ENCODE results near the gene ICOSLG. TPM values are rescaled to one million over a fixed set of nuclear protein-coding genes. Genes with fewer than 3 reads are reported as not detected.
"Not testable (repeated sequence)": the region's sequence is repeated elsewhere in the genome, so short reads cannot be mapped to it uniquely, and the experiment has no call there.

The ICOSLG gene
- polyA plus RNA-seq, 3 donors, result 0.56 to 2.4 (median 1.1) TPM

- WGBS, 3 donors, result 30% methylated on average over 15 of the region's 22 CpGs; no CpG with 5 or more reads in 2 of the 3 donors
- H3K27ac ChIP-seq (ENCODE audit: low read depth, low read length), result not testable (repeated sequence)
Measured at GRCh38 chr21:44196212-44197155, 44.3 kb downstream of the ICOSLG start.

- 47% methylated on average over 3 of the region's 9 CpGs; no CpG with 5 or more reads in 2 of the 3 donors for WGBS, 3 donors
- not testable (repeated sequence) for H3K27ac ChIP-seq (ENCODE audit: low read depth, low read length)
Measured at GRCh38 chr21:44194888-44195287, 45.9 kb downstream of the ICOSLG start.

DNA sequence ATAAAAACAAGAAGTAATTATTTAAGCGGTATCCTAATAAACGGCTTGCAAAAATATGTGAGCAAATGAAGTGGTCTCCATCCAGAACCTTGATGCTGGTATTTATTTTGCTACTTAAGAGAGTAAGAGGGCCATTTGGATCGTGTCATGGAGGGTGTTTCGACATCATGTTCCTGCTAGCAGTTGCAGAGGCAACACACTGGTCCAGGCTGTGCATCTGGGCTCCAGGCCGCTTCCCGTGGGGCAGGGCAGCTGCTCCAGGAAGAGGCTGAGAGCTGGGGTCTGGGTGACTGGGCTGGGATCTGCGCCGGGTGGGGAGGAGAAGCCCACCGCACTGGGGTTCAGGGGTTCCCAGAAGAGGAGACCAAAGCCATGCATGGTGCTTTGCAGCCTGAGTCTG, 46.3 kb downstream of the ICOSLG start:
- no CpG with 5 or more reads among the region's 9 CpGs for WGBS, 3 donors
- not testable (repeated sequence) for H3K27ac ChIP-seq (ENCODE audit: low read depth, low read length)

GRCh38 chr21:44193108-44193507, 47.6 kb downstream of the ICOSLG start:
- WGBS, 3 donors, result 71 to 100% methylated on average over 1 of the region's 5 CpGs; no CpG with 5 or more reads in 1 of the 3 donors
- H3K27ac ChIP-seq (ENCODE audit: low read depth, low read length), result not testable (repeated sequence)

DNA sequence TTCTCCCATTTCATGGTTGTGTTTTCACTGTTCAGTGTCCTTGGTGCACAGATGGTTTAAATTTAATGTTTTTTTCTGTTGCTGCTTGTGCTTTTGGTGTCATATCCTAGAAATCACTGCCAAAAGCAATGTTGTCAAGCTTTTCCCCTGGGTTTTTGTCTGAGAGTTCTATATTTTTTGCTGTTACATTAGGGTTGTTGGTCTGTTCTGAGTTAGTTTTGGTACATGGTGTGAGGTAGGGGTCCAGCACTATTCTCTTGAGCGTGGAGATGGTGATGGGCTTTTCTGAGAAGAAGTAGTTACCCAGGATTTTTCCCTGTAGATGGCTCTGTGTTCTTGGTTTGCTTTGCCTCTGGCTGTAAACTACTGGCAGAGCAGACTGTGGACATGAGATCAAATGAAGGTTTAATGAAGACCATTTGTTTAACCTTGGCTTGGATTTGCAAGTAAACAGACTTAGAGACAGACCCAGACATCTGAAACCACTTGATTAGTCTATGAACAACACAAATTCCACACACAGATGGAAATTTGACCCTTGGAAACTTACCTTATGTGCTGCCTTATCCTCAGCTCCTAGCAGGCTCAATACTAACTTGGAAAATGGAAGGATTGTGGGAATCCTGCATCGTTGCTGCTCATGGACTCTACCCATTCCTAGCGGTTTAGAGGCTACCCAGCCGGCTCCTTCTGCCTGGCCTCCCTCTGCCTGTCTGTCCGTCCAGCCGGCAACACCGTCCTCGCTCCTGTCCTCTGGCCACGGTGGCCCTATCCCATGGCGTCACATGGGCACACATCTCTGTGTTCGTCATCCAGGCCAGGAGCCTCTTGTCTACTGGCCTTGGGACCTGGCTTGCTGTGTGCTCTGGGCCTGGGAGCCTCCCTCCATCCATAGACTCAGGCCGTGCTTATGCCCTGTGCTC, 50.1 kb downstream of the ICOSLG start:
- H3K27ac ChIP-seq (ENCODE audit: low read depth, low read length), result not testable (repeated sequence)
- WGBS, 3 donors, result 69 to 90% (median 89%) methylated on average over 2 to 12 of the region's 12 CpGs

GRCh38 chr21:44184862-44185261, 55.9 kb downstream of the ICOSLG start:
- WGBS, 3 donors, result no CpG with 5 or more reads among the region's 7 CpGs
- not testable (repeated sequence) for H3K27ac ChIP-seq (ENCODE audit: low read depth, low read length)

DNA sequence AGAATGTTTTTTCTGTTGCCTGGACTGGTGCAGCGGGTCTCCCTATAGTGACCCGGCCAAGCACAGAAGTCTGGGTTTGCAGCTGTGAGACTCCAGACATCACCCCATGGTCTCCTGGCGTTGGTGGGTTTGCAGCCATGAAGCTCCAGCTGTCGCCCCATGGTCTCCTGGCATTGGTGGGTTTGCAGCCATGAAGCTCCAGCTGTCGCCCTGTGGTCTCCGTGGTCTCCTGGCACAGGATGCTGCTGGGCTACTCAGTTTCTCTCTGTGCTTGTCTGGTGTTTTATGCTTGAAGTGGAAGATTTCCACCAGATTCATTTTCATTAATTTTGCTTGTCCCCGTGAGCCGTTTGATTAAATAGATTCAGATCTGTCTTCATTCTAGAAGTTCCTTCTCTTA, 58.5 kb downstream of the ICOSLG start:
- not testable (repeated sequence) for H3K27ac ChIP-seq (ENCODE audit: low read depth, low read length)
- WGBS, 3 donors, result no CpG with 5 or more reads among the region's 8 CpGs

- not testable (repeated sequence) for H3K27ac ChIP-seq (ENCODE audit: low read depth, low read length)
- no CpG with 5 or more reads among the region's 4 CpGs for WGBS, 3 donors
Measured at GRCh38 chr21:44181506-44181905, 59.2 kb downstream of the ICOSLG start.

GRCh38 chr21:44176127-44176526, 64.6 kb downstream of the ICOSLG start:
- H3K27ac ChIP-seq (ENCODE audit: low read depth, low read length), result not testable (repeated sequence)
- 0 to 60% methylated on average over 1 to 2 of the region's 14 CpGs; no CpG with 5 or more reads in 1 of the 3 donors for WGBS, 3 donors

DNA sequence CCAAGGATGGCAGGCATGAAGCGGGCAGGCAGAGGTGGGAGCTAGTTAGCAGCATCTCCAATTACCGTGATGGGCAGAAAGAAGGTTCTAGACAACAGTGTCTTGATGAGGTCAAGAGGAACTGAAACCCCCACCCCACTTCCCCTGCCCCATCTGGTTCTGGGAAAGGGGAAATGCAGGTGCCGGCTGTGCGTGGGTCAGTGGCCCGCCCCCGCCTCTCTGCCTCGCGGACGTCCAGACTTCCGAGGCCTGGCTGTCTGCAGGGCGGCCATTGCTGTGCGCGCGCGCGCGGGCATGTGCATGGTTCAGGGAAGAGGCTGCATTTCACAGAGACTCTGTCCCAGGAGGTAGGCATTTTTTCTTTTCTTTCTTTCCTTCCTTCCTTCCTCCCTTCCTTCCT, 65.6 kb downstream of the ICOSLG start:
- WGBS, 3 donors, result 90% methylated on average over 2 of the region's 17 CpGs; no CpG with 5 or more reads in 2 of the 3 donors
- not testable (repeated sequence) for H3K27ac ChIP-seq (ENCODE audit: low read depth, low read length)

Other genes starting within 250 kb of the ICOSLG start
- gene TRAPPC10, start 228.6 kb downstream of the ICOSLG start, polyA plus RNA-seq, result 10 to 100 TPM in 2 of 3 donors, 1 to 10 TPM in 1; 5.1 to 15.7 (median 10.9) TPM
- 1 to 10 TPM; 5.0 to 5.4 (median 5.2) TPM for gene PWP2, start 133.5 kb downstream of the ICOSLG start, polyA plus RNA-seq
- 10 to 100 TPM in 1 of 3 donors, 1 to 10 TPM in 2; 8.0 to 32.7 (median 8.9) TPM for gene GATD3, start 107.3 kb downstream of the ICOSLG start, polyA plus RNA-seq
- not detected for gene DNMT3L, start 21.0 kb upstream of the ICOSLG start, polyA plus RNA-seq
- gene AIRE, start 44.9 kb upstream of the ICOSLG start, polyA plus RNA-seq, result under 1 TPM in 2 of 3 donors, not detected in 1; 0.03 to 0.15 TPM
- gene PFKL, start 59.1 kb upstream of the ICOSLG start, polyA plus RNA-seq, result 100 to 1,000 TPM in 1 of 3 donors, 10 to 100 TPM in 2; 50.2 to 134 (median 87.7) TPM
- 10 to 100 TPM; 27.4 to 40.0 (median 30.3) TPM for gene CFAP410, start 98.4 kb upstream of the ICOSLG start, polyA plus RNA-seq
- 1 to 10 TPM in 2 of 3 donors, under 1 TPM in 1; 0.72 to 4.2 (median 1.9) TPM for gene TRPM2, start 112.7 kb upstream of the ICOSLG start, polyA plus RNA-seq
- 1 to 10 TPM in 2 of 3 donors, under 1 TPM in 1; 0.81 to 2.4 (median 2.1) TPM for gene LRRC3, start 214.6 kb upstream of the ICOSLG start, polyA plus RNA-seq